Measurements from ENCODE around the gene JARID2. TPM values are rescaled to one million over a fixed set of nuclear protein-coding genes. Genes with fewer than 3 reads are reported as not detected.

The JARID2 gene
- total RNA-seq, 2 experiments from 2014 or later, result 30.0 to 42.4 TPM

GRCh38 chr6:15556711-15557110 is 310.8 kb downstream of the JARID2 start:
- H3K27me3 Mint-ChIP-seq, result no peaks in the 10 kb centered on the region
- ATAC-seq (no peak), DNase-seq (no peak)
- no peaks in the 10 kb centered on the region for H3K4me1 Mint-ChIP-seq
- H3K27ac Mint-ChIP-seq, result no peak overlapping the region
- H3K4me3 Mint-ChIP-seq, result no peak overlapping the region
- no peaks in the 10 kb centered on the region for H3K9me3 Mint-ChIP-seq (ENCODE audit: low read depth)
- peaks cover 2% of the 10 kb centered on the region for H3K36me3 Mint-ChIP-seq
- CTCF ChIA-PET, result interaction anchor here (0.7 kb wide), 1 partner anchor 455 kb away, joined by 3 read pairs; no protein-coding TSS in a partner anchor

- ATAC-seq (no peak), DNase-seq (no peak)
- H3K27me3 Mint-ChIP-seq, result no peaks in the 10 kb centered on the region
- H3K36me3 Mint-ChIP-seq, result peaks cover 2% of the 10 kb centered on the region
- no peak overlapping the region for H3K4me3 Mint-ChIP-seq
- CTCF ChIA-PET, result no interaction called here
- no peak overlapping the region for H3K27ac Mint-ChIP-seq
- H3K9me3 Mint-ChIP-seq (ENCODE audit: low read depth), result no peaks in the 10 kb centered on the region
- H3K4me1 Mint-ChIP-seq, result no peaks in the 10 kb centered on the region
These were observed 311.3 kb downstream of the JARID2 start for GRCh38 chr6:15557174-15557573.

GRCh38 chr6:15560713-15561112 is 314.8 kb downstream of the JARID2 start:
- Mint-ChIP-seq H3K27ac (no peak overlapping the region), H3K4me3 (no peak overlapping the region), H3K4me1 (no peaks in the 10 kb centered on the region), H3K9me3 (ENCODE audit: low read depth) (no peaks in the 10 kb centered on the region), H3K27me3 (no peaks in the 10 kb centered on the region), H3K36me3 (peaks cover 2% of the 10 kb centered on the region)
- CTCF ChIA-PET, result no interaction called here
- ATAC-seq (no peak), DNase-seq (no peak)

- CTCF ChIA-PET, result no interaction called here
- no peak for DNase-seq
- Mint-ChIP-seq H3K4me1 (no peaks in the 10 kb centered on the region), H3K27me3 (no peaks in the 10 kb centered on the region), H3K36me3 (peaks cover 3% of the 10 kb centered on the region), H3K9me3 (ENCODE audit: low read depth) (no peaks in the 10 kb centered on the region), H3K27ac (no peak overlapping the region), H3K4me3 (no peak overlapping the region)
- no peak for ATAC-seq
These were observed 315.8 kb downstream of the JARID2 start for GRCh38 chr6:15561447-15562199.

GRCh38 chr6:15562977-15563376 is 317.1 kb downstream of the JARID2 start:
- no peak for DNase-seq
- no peaks in the 10 kb centered on the region for H3K4me1 Mint-ChIP-seq
- no peaks in the 10 kb centered on the region for H3K27me3 Mint-ChIP-seq
- H3K27ac Mint-ChIP-seq, result no peak overlapping the region
- H3K9me3 Mint-ChIP-seq (ENCODE audit: low read depth), result no peaks in the 10 kb centered on the region
- peaks cover 1% of the 10 kb centered on the region for H3K36me3 Mint-ChIP-seq
- CTCF ChIA-PET, result no interaction called here
- no peak for ATAC-seq
- H3K4me3 Mint-ChIP-seq, result no peak overlapping the region

GRCh38 chr6:15569035-15569995 is 323.4 kb downstream of the JARID2 start:
- Mint-ChIP-seq H3K4me3 (no peak overlapping the region), H3K4me1 (no peaks in the 10 kb centered on the region), H3K9me3 (ENCODE audit: low read depth) (no peaks in the 10 kb centered on the region), H3K27ac (no peak overlapping the region), H3K27me3 (no peaks in the 10 kb centered on the region), H3K36me3 (peaks cover 1% of the 10 kb centered on the region)
- DNase-seq (no peak), ATAC-seq (no peak)
- CTCF ChIA-PET, result no interaction called here

- Mint-ChIP-seq H3K4me1 (peaks cover 2% of the 10 kb centered on the region), H3K27ac (no peak overlapping the region), H3K9me3 (ENCODE audit: low read depth) (no peaks in the 10 kb centered on the region), H3K36me3 (peaks cover 1% of the 10 kb centered on the region), H3K27me3 (no peaks in the 10 kb centered on the region), H3K4me3 (no peak overlapping the region)
- CTCF ChIA-PET, result no interaction called here
- no peak for ATAC-seq
- DNase-seq, result no peak
These were observed 324.3 kb downstream of the JARID2 start for GRCh38 chr6:15570171-15570570.
